Memory B cell (primary cell): Measurements from ENCODE around the gene KLF1.

Experiments
- ATAC-seq: fragments of 150-1000 bp; cut with Tn5 transposase; 2 replicates; pipeline ENCODE4 v1.10.0; 2021; ENCODE audit warnings: low read depth, mild to moderate bottlenecking, moderate library complexity
- DNase-seq, 2 donors: peaks; one replicate each; pipeline ENCODE4 v3.0.0; 2022; ENCODE audit warnings: low spot score in 2 of 2
- H3K27ac Mint-ChIP-seq: one replicate; pipeline ENCODE4 v1.8.0; 2022; ENCODE audit warnings: mild to moderate bottlenecking, moderate library complexity, mixed read lengths
- H3K27me3 Mint-ChIP-seq: one replicate; pipeline ENCODE4 v1.8.0; 2022; ENCODE audit warnings: mixed read lengths
- H3K36me3 Mint-ChIP-seq: one replicate; pipeline ENCODE4 v1.8.0; 2022; ENCODE audit warnings: mild to moderate bottlenecking, mixed read lengths
- H3K4me1 Mint-ChIP-seq: one replicate; pipeline ENCODE4 v1.8.0; 2022; ENCODE audit warnings: mixed read lengths
- H3K4me3 Mint-ChIP-seq: one replicate; pipeline ENCODE4 v1.8.0; 2022; ENCODE audit warnings: mild to moderate bottlenecking, moderate library complexity, mixed read lengths
- H3K9me3 Mint-ChIP-seq: one replicate; pipeline ENCODE4 v1.8.0; 2022; ENCODE audit warnings: mixed read lengths

The KLF1 gene

GRCh38 chr19:12843328-12843727 is 43.7 kb downstream of the KLF1 start:
- no peak for ATAC-seq
- Mint-ChIP-seq H3K4me1 (peaks cover 20% of the 10 kb centered on the region), H3K36me3 (peaks cover 3% of the 10 kb centered on the region), H3K27me3 (peaks cover 41% of the 10 kb centered on the region), H3K9me3 (no peaks in the 10 kb centered on the region), H3K27ac (no peak overlapping the region), H3K4me3 (no peak overlapping the region)
- no peak for DNase-seq

GRCh38 chr19:12842511-12842910 is 44.5 kb downstream of the KLF1 start:
- Mint-ChIP-seq H3K36me3 (peaks cover 3% of the 10 kb centered on the region), H3K4me3 (no peak overlapping the region), H3K4me1 (peaks cover 18% of the 10 kb centered on the region), H3K9me3 (no peaks in the 10 kb centered on the region), H3K27ac (no peak overlapping the region), H3K27me3 (peaks cover 42% of the 10 kb centered on the region)
- no peak for DNase-seq
- no peak for ATAC-seq

GRCh38 chr19:12841094-12841493 is 45.9 kb downstream of the KLF1 start:
- H3K4me3 Mint-ChIP-seq = no peak overlapping the region

GRCh38 chr19:12840091-12841079 is 46.6 kb downstream of the KLF1 start:
- peak; percentile 10 for ATAC-seq
- peaks cover 47% of the 10 kb centered on the region for H3K27me3 Mint-ChIP-seq
- H3K27ac Mint-ChIP-seq = no peak overlapping the region
- DNase-seq = peak in 1 of 2 donors; percentile 39
- peaks cover 18% of the 10 kb centered on the region for H3K4me1 Mint-ChIP-seq
- peaks cover 3% of the 10 kb centered on the region for H3K36me3 Mint-ChIP-seq
- no peak overlapping the region for H3K4me3 Mint-ChIP-seq
- no peaks in the 10 kb centered on the region for H3K9me3 Mint-ChIP-seq

More at GRCh38 chr19:12841094-12841493, 45.9 kb downstream of the KLF1 start:
- DNase-seq (no peak), ATAC-seq (no peak)
- H3K4me1 Mint-ChIP-seq = peaks cover 18% of the 10 kb centered on the region
- peaks cover 3% of the 10 kb centered on the region for H3K36me3 Mint-ChIP-seq
- H3K9me3 Mint-ChIP-seq = no peaks in the 10 kb centered on the region
- H3K27ac Mint-ChIP-seq = no peak overlapping the region
- peaks cover 47% of the 10 kb centered on the region for H3K27me3 Mint-ChIP-seq

- peak overlapping the region; percentile 61 for H3K4me3 Mint-ChIP-seq
- H3K4me1 Mint-ChIP-seq = peaks cover 21% of the 10 kb centered on the region
- H3K27ac Mint-ChIP-seq = peak overlapping the region; percentile 53
- peak; percentile 42 for ATAC-seq
- no peak for DNase-seq
- peaks cover 47% of the 10 kb centered on the region for H3K27me3 Mint-ChIP-seq
- H3K36me3 Mint-ChIP-seq = peaks cover 3% of the 10 kb centered on the region
- no peaks in the 10 kb centered on the region for H3K9me3 Mint-ChIP-seq
Observed at GRCh38 chr19:12838886-12839756, 47.9 kb downstream of the KLF1 start.

- ATAC-seq = peak; percentile 70
- Mint-ChIP-seq H3K36me3 (peaks cover 3% of the 10 kb centered on the region), H3K9me3 (no peaks in the 10 kb centered on the region), H3K27me3 (peaks cover 45% of the 10 kb centered on the region), H3K4me3 (peak within 1 kb of the TSS; percentile 61), H3K27ac (peak within 1 kb of the TSS; percentile 53), H3K4me1 (peaks cover 22% of the 10 kb centered on the region)
- peak in 1 of 2 donors; percentile 61 for DNase-seq
Observed at GRCh38 chr19:12838182-12838885, 48.7 kb downstream of the KLF1 start, which contains the start of gene MAST1. Gene MAST1, plus strand, starts transcription at chr19:12838515. Its CDS starts 58 bp downstream, at chr19:12838573.

- no peak for ATAC-seq
- Mint-ChIP-seq H3K9me3 (no peaks in the 10 kb centered on the region), H3K4me1 (peaks cover 28% of the 10 kb centered on the region), H3K27ac (no peak overlapping the region), H3K36me3 (peaks cover 3% of the 10 kb centered on the region), H3K27me3 (peaks cover 45% of the 10 kb centered on the region), H3K4me3 (no peak overlapping the region)
- DNase-seq = no peak
Observed at GRCh38 chr19:12837225-12837624, 49.8 kb downstream of the KLF1 start.

GRCh38 chr19:12836529-12836863 is 50.5 kb downstream of the KLF1 start:
- peak overlapping the region; percentile 72 for H3K27ac Mint-ChIP-seq
- H3K4me3 Mint-ChIP-seq = no peak overlapping the region
- DNase-seq (no peak), ATAC-seq (no peak)
- H3K4me1 Mint-ChIP-seq = peaks cover 31% of the 10 kb centered on the region
- peaks cover 46% of the 10 kb centered on the region for H3K27me3 Mint-ChIP-seq
- peaks cover 3% of the 10 kb centered on the region for H3K36me3 Mint-ChIP-seq
- no peaks in the 10 kb centered on the region for H3K9me3 Mint-ChIP-seq

GRCh38 chr19:12834976-12835757 is 51.8 kb downstream of the KLF1 start:
- ATAC-seq (no peak), DNase-seq (no peak)
- H3K27ac Mint-ChIP-seq = peak overlapping the region; percentile 37
- H3K36me3 Mint-ChIP-seq = no peaks in the 10 kb centered on the region
- peaks cover 45% of the 10 kb centered on the region for H3K27me3 Mint-ChIP-seq
- no peak overlapping the region for H3K4me3 Mint-ChIP-seq
- peaks cover 3% of the 10 kb centered on the region for H3K9me3 Mint-ChIP-seq
- H3K4me1 Mint-ChIP-seq = peaks cover 30% of the 10 kb centered on the region

- DNase-seq (no peak), ATAC-seq (no peak)
- Mint-ChIP-seq H3K36me3 (no peaks in the 10 kb centered on the region), H3K4me3 (peak within 1 kb of the TSS; percentile 69), H3K9me3 (peaks cover 3% of the 10 kb centered on the region), H3K4me1 (peaks cover 28% of the 10 kb centered on the region), H3K27ac (peak within 1 kb of the TSS; percentile 37), H3K27me3 (peaks cover 48% of the 10 kb centered on the region)
Observed at GRCh38 chr19:12834566-12834943, 52.4 kb downstream of the KLF1 start, which contains the start of gene RTBDN. Gene RTBDN, minus strand, starts transcription at chr19:12834579. Its CDS starts 4,600 bp downstream, at chr19:12829979.
